GM21367 (cell line): ENCODE results near the gene FIGN.

Experiments
- ATAC-seq: cut with Tn5 transposase; IDR thresholded peaks from one replicate; pipeline ENCODE4 v1.9.1; 2021; ENCODE audit not compliant: unreplicated experiment

FIGN gene

DNA sequence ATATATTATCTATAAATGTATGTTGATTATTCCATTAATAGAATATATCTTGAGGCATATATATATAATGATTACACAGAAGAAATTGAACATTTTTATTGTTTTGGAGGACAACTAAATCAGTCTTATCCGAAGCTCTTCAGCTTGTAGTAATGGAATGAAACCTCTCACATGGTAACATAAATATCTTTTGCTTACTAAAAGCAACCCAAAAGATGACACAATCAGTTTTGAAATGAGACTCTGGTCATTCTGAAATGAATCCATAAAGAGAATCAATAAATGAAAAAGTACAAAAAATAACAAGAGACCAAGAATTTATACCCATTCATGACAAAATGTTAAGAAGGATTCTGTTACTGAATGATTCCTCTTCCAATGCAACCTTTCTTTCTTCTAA, 110.2 kb downstream of the FIGN start:
- ATAC-seq, result no peak

DNA sequence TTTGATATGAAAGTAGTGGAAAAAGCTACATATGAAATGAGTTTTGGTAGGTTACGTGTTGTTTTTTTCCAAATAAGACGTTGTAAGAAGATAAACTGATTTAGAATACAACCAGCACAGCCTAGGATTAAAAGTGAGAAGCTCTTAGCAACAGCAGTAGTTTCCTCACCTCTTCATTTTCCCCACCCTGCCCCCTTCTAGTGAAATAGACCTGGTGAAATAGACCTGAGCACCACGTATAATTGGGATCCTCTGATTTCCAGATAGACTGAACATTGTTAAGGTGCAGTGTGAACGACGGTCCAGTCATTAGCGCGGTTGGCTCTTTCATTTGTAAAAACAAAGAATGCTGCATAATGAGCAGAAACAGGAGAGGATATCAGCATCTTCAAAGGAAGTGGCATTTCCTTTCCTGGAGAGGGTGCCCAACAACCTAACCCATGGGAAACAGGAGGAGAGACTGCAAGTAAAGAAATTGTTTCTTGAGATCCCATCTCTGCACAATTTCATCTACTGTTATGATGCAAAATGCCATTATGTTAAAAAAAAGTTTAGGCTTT, 114.3 kb downstream of the FIGN start:
- ATAC-seq, result no peak

DNA sequence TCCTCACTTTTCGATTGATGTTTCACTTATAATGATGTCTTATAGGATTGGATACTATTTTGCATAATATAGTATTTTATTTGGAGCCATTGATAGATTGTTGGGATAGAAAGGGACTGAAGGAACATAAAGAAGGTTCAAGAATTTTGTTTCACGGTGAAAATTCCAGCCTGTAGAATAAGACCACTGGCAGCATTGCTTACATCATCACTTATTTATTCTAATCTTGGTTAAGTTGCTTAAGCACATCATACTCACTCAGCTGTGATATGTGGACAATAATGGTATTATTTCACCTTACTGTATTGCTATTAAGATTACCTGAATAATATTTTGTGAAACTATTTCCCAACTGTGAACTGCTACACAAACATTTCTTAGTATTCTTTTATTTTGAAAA, 118.3 kb downstream of the FIGN start:
- no peak for ATAC-seq

DNA sequence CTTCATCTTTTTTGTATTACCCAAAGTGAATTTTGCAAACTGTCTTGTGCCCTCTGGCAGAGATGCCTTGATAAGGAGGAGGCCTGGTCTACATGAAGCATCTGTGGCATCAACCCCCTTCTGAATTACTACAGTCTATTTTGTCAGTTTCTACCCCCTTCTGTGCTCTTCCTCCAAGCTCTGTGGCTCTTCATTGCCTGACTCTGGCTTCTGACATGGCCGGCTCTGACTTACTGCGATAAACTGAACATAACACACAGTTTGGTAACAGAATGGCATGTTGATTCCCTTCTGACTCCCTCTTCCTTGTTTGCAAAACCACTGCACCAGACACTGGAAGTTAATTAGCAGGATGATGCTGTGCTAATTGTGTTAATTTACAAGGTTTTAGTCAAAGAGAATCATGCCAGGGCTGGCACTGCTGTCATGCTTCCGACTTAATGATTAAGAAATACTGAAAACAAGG, 122.5 kb downstream of the FIGN start:
- no peak for ATAC-seq

DNA sequence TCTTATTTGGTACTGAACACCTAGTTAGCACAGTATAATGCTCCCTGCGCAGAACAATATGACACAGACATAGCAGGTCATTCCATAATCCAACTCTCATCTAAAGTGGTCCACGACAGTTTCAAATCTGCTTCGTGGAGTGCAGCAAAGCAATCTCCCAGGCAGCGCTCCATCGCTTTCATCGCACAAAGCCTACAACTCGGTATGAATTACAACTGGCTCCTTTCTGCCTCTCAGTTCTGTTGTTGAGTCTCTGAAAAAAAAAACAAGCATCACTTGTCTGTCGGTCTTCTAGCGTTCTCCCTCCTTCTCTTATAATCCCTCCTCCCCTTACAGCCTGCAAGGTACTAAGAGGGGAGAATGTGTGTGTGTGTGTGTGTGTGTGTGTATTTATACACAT, 123.5 kb downstream of the FIGN start:
- no peak for ATAC-seq

DNA sequence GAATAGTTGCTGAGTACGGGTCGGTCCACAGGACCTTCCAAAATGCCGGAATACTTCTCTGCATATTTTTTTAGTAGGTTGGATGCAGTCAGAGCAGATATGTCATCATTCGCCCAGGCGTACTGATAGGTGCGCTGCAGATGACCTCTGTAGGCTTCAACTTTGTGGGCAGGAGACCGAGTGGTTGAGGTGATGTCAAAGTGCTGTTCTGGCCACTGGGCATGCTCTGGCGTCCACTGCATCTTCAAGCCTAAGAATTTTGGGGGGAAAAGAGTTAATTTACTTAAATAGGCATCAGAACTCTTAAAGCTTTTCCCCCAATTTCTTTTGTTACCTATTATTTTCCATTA, 124.3 kb downstream of the FIGN start:
- ATAC-seq, result no peak

DNA sequence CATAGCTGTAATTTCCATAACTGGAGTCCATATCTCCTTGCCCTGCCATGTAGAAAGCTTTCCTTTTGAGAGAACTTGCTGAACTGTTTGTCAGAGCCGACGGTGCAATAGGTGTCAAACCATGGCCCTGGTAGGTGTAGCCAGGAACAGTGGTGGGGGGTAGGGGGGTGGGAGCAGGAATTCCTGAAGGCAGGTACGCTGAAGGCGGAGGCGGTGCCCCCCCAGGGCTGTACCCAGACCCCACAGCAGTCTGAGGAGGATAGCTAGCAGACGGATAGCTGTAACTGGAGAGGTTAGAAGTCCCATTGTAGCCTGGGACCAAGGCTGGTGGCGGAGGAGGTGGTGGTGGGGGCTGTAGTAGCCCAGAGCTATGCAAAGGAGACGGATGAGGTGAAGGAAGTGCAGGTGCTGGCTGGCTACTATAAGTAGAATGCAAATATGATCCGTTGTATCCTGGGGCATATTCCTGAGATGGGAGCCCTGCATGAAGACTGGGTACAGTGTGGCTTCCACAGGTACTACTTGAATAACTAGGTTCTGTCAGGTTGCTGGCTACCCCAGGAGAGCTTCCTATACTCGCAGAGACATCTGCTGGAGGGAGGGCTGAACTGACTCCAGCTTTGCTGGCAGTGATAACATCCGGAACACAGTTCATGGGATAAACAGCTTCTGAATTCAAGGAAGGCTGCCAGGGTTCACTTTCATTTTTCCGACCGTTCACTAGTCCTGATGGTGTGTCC, 124.8 kb downstream of the FIGN start:
- ATAC-seq, result no peak

DNA sequence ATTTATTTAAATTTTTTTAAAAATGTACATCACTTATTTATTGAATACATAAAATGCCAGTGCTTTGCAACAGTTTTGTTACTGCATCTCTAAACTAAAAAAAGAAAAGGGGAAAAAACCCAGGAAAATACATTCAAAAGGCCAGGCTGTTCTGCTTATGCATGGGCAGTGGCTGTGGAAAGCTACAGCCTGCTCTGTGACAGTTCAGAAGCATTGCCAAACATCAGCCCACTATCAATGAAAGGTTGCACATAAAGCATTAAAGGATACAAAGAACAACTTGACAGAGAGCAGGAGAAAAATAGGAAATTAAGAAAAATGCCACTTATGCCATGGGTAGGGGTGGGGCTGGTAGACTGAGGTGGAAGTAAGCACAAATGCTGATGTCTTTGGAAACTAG, 128.2 kb downstream of the FIGN start:
- no peak for ATAC-seq

DNA sequence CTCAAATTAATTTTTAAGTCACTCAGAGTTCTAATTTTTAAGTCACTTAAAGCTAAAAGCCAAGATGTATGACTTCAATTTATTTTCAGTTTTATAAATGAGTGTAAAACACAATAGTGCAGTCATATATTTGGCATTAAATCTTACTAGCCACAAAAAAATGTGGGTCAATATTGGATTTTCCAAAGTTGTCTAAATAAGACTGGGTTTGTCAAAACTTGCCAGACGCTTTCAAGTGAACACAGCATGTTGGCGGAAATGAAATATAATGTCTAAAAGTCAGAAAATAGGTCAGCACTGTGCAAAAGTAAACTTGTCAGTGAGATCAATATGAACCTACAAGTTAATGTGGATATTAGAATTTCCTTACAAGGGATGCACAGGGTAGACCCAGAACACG, 128.9 kb downstream of the FIGN start:
- ATAC-seq, result no peak

DNA sequence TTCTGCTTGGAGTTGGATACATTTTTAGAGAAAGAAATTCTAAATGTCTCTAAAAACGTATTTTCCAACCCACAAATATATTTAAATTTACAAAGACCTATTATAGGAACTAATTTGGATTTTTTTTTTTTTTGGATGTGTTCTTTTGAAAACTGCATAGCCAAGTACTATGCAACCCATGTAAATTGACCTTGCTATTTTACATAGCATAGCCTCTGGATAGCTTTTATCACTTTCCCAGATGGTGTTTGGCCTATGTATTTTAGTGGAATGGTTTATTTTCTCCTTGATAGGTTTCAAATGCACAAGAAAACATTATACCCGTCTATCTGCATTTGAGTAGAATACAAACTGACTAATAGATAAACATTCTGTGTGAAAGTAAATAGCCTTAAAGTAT, 130.0 kb downstream of the FIGN start:
- ATAC-seq, result no peak

DNA sequence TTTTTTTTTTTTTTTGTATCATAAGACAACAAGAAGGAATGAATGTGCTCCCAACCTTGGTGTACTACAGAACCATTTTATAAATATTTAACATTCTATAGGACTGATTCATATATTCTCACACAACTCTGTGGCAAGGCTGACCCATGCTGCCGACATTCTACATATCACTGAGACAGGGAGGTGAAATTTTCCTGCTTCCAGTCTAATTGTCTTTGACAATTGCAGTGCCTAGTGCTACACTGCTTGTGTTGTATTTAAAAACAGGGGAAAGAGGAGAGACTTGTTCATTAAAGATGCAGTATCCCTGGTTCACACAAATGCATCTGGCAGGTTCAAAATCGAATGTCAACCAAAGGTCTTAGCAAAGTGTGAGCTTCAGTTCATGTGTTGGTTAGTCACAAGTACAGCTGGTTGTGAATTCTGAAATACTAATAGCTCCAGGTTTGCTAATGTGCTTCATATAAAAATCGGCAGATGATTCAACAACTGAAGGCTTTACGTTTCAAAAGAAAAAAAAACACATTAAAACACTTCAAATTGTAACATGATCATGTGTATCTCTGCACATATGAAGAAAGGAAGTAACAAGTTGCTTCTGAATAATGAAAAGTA, 130.8 kb downstream of the FIGN start:
- ATAC-seq, result no peak

DNA sequence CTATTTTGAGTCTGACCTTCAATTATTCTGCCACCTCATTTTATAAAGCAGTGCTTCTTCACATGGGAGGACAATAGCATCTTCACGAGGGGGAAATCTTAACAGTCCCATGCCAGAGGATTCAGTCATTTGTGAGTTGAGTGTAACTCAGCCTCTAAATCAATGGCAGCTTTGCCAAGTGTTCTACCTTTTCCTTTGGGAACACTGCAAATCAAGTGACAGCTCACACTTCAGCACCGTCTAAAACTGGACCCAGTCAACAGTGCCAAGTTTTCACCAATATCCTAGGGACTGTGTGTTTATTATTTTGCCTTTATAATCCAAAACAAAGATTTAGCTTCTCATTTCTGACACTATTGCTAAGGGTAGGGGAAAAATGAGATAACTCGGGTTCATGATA, 133.6 kb downstream of the FIGN start:
- no peak for ATAC-seq

DNA sequence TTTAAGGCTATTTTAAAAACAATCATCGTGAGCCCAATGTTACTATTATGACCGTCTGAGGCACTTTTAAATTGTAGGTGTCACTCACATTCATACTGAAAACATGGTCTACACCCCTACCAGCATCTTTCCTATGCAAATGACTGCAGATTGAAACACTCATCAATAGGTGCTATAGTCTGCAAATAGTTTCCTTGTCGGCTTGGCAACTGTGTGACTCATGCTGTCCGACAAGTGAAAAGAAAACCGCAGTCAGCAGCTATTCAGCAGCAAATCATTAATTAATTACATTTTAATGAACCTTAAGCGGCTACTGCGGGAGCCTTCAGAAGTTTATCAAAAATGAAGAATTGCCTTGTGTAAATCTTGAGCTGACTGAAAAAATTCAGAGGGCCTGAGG, 134.4 kb downstream of the FIGN start:
- no peak for ATAC-seq

DNA sequence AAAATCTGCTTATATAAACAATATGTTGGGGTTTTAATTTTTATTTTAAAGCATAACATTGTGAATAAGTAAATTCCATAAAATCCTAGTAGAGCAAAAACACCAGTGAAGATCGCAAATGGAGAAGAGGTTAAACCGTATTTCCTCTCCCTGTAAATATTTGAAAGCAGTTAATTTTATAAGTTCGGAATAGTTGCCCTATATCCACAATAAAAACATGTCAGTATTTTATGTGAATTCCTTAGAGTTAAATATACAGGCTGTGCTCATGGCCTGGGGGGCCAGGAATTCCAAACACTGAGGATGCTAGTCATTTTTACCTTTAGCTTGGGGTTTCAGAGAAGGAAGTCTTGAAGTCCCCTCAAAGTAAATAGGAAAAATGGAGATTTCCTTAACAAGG, 135.0 kb downstream of the FIGN start:
- ATAC-seq, result no peak

DNA sequence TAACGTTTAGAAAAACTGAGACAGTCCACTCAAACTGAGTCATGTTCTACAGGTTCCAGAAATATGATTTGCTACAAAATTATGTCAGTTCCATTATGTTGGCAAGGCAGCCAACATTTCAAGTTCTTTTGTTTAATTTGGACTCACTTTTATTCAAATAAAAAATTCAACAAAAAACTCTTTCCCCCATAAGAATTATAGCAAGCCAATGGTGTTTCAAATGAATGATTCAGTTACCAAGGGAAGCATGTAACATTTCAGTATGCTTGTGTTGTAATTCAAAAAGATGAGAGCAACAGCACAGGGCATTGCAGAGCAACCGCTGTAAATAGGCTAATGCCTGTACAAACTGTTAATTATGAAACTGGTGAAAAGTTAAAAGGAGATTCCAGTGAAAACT, 140.8 kb downstream of the FIGN start:
- no peak for ATAC-seq

DNA sequence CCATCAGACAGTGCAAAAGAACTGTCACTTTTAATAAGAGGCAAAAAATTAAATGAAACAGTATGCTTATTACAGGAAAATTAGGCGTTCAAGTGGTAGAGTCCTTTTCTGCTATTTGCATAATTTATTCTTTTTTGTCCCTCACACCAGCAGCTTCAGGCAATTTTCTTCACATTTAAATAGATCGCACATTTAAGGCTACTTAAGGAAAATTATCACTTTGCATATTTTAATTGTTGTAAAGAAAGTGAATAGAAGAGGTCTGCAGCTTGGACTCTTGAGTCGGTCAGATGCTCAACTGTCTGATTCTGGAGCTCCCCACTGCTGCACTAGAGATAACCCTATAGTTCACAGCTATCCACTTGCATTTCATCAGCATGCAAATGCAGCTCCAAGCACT, 141.3 kb downstream of the FIGN start:
- ATAC-seq, result no peak

DNA sequence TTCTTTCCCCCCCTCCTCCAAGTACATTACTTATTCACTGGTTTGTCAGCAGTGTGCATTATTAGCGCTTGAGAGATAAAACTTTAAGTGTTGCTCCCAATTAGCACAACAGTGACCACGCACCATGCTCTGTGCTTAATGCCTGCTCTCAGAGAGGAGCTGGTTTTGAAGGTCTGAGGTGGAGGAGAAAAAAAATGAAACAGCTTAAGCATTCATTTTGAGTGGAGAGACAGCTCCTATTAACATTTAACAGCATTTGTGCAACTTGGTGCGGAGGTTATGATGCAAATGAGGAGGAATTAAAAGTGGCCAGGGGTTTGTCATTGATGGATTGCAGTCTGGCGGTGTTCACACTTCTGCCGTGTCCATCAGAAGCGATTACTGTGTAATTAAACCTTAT, 141.8 kb downstream of the FIGN start:
- ATAC-seq, result no peak

DNA sequence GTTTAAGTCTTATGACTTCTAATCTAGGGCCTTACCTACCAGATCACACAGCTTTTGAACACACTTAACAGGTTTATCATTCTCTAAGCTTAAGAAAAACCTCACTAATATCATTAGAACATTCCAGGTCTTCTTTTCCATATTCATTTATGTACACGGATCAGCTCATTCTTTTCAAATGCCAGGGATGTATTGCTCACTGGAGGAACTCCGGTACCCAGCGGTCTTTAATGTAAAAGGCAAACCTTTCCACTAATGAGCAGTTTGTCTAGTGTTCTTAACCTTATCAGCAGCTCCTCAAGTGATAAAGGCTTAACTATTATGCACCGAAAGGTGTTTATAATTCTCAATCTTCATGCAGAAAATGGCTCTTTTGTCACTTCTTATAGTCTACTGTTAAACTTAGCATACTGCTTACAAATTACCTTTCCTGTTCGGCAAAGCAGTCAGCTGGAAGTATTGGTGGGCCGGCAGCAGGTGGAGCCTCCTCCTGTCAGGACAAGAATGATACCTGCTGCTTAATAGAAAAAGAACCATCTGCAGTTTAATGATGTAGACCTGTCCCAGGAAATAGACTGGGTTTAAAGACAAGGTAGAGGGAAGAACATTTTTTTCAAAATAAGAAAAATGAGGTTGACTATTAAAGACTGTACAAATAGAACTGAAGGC, 142.7 kb downstream of the FIGN start:
- no peak for ATAC-seq

DNA sequence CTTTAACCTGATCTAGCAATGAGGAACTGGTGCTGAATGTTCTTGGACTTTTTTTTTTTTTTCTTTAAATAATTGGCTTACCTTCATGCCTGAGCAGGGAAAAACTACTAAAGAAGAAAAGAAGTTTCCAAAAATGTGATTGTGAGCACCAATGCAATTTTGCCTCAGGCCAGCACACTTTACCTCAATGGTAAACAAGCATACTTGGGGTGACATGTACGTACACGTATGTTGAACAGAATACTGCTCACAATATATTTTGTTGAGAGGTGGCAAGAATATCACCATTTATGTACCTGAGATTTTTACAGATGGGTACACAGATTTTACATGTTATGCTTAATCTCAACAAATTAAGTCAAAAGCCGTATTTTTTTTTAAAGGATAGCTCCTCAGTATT, 144.3 kb downstream of the FIGN start:
- no peak for ATAC-seq

DNA sequence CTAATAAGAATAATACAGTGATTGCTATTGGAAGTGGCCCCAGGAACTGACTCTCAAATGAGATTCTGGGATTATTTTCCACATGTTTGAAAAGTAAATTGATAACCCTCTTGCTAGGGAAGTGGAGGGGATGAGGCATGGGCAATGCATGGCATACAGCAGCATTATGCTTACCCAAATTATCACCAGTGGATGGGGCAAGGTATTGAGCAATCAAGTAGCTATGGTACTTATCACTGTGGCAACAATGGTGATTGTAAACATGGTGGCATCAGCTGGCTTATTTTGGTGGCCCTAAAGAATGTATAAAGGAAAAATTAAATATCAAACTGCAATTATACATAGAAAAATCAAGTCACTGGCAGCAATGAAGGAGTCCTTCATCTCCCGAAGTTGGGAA, 155.1 kb downstream of the FIGN start:
- no peak for ATAC-seq

DNA sequence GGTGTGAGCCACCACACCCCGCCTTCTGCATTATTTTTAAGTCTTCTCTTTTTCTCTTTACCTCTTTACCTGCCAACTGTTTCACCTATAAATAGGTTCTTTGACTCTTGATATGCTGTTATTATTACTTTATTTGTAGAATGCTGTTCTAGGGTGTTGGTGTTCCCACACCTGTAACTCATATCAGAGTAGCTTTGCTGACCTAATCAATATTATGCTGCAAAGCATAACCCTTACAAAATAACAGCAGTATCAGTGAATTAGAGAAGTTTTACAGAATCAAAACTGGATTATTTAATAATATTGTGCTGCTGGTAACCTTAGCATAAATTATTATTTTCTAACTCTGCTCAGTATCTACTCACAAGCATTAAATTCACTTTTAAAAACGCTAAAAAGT, 161.5 kb downstream of the FIGN start:
- no peak for ATAC-seq

DNA sequence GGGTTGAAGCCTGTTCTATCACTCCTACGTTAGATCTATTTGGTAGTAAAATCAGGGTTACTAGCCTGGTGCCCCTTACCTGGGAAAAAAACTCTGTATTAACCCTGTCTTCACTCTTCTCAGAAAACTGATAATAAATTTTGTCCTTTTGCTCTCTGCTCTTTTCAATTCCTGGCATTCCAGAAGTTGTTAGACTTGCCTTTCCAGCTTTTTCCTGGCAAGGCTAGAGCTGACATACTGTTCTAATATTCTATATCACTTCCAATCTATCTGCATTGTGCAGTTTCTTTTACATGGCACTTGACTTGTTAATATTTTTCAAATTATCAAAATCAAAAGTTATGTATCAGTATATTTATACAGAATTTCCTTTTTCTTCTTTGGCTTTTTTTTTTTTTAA, 162.2 kb downstream of the FIGN start:
- no peak for ATAC-seq
